ENCODE measurements around the gene PDLIM5.

The PDLIM5 gene

GRCh38 chr4:94430406-94430805 is 21.3 kb upstream of the PDLIM5 start:
- no peak for DNase-seq

DNA sequence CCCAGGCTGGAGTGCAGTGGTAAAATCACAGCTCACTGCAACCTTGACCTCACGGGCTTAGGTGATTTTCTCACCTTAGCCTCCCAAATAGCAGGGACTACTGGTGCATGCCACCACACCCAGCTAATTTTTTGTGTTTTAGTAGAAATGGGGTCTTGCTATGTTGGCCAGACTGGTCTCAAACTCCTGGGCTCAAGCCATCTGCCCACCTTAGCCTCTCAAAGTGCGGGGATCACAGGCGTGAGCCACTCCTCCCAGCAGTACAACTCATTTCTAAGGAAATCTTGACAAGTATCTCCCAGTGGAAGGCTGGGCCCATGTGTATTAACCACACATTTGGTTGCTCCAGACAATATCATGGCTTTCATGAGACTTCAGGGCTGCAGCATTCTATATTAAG is 20.4 kb upstream of the PDLIM5 start:
- DNase-seq, result no peak

- DNase-seq, result no peak
Measured at GRCh38 chr4:94434505-94434904, 17.2 kb upstream of the PDLIM5 start.

GRCh38 chr4:94435874-94436273 is 15.9 kb upstream of the PDLIM5 start:
- DNase-seq, result no peak

DNA sequence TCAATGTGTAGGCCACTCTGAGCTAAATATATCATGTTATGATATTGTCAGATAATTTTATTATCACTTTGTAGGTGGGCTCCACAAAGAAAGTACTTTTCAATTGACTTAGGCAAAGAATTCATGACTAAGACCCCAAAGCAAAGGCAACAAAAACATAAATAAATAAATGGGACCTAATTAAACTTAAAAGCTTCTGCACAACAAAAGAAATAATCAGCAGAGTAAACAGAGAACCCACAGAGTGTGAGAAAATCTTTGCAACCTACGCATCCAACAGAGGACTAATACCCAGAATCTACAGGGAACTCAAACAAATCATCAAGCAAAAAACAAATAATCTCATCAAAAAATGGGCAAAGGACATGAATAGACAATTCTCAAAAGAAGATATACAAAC is 15.2 kb upstream of the PDLIM5 start:
- DNase-seq, result no peak

GRCh38 chr4:94439606-94440005 is 12.1 kb upstream of the PDLIM5 start:
- no peak for DNase-seq

DNA sequence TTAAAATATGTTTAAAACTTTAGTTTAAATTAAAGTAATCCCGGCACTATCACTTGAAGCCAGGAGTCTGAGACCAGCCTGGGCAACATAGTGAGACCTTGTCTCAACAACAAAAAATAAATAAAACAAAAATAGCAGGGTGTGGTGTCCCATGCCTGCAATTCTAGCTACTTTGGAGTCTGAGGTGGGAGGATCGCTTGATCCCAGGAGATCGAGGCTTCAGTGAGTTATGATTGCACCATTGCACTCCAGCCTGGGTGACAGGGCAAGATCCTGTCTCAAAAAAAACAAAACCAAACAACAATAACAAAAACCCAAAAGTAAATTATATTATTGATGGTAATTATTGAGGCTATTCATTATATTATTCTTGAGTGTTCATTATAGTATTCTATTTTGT is 9.9 kb upstream of the PDLIM5 start:
- no peak for DNase-seq

DNA sequence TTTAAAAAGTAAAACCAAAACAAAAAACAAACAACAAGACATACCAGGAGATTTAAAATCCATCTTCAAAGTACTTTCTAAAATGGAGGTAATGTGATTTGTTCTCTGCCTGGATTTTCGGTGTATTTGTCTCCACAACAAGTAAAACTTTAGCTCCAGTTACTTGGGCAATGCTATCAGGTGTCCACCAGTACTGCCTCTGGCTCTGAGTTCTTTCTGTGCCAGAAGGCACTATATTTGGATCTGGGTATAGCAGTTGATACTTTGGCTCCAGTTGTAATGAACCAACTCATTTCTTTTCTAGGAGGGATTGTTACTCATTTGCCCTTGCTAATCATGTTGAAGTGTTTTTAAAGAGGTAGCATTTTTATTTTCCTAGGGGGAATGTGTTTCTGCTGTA is 9.5 kb upstream of the PDLIM5 start:
- DNase-seq, result no peak

DNA sequence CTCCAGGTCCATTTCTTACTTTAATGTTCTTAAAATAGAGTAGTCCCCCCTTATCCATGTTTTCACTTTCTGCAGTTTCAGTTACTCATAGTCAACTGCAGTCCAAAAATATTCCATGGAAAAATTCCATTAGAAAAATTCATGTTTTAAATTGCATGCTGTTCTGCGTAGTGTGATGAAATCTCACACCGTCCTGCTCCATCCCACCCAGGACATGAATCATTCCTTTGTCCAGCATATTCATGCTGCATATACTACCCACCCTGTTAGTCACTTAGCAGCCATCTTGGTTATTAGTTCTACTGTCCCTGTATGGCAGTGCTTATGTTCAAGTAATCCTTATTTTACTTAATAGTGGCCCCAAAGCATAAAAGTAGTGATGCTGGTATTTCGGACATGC is 5.4 kb upstream of the PDLIM5 start:
- DNase-seq, result no peak

- DNase-seq, result no peak
Measured at GRCh38 chr4:94447754-94448411, 3.9 kb upstream of the PDLIM5 start.

- DNase-seq, result no peak
Measured at GRCh38 chr4:94448815-94449375, 2.8 kb upstream of the PDLIM5 start.

- DNase-seq, result no peak
Measured at GRCh38 chr4:94451051-94451694, 569 bp upstream of the PDLIM5 start.

- DNase-seq, result no peak
Measured at GRCh38 chr4:94452476-94453371, 982 bp downstream of the PDLIM5 start.

- DNase-seq, result no peak
Measured at GRCh38 chr4:94453391-94453963, 1.7 kb downstream of the PDLIM5 start.

DNA sequence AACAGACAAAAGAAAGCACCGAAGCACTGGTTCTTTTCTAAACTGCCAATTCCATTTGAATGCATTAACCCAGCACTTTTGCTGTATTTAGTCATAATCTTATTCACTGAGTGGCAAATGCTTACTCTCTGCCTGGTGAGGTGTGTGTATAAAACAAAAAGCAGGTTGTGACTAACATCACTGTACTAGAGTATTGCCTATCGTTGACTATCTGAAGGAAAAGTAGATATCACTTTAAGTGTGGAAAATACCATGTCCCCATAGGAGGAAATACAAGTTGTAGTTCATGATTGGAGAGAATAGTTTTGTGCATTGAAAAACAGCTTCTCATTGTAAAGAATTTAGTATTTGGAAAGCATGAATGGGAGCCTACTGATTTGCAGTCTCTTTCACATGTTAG is 2.7 kb downstream of the PDLIM5 start:
- no peak for DNase-seq

GRCh38 chr4:94455081-94455480 is 3.3 kb downstream of the PDLIM5 start:
- no peak for DNase-seq

- no peak for DNase-seq
Measured at GRCh38 chr4:94457692-94458106, 6.0 kb downstream of the PDLIM5 start.

DNA sequence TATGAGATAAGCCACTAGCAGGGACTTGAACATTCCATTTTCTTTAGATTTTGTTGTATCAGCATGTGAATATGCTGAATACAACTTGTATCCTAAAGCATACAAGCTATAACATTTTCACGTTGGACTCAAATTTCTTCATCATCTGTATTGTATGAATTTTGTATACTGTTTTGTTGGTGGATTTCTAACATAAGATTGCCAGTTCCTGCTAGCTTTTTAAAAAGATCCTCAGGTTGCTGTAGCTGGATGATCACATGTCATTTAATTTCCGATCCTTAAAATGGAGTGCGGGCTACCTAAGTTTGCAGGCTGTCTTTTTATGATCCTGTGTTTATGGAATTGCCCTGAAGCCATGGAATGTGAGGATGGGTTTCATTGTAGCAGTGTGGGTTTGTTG is 6.9 kb downstream of the PDLIM5 start:
- no peak for DNase-seq

DNA sequence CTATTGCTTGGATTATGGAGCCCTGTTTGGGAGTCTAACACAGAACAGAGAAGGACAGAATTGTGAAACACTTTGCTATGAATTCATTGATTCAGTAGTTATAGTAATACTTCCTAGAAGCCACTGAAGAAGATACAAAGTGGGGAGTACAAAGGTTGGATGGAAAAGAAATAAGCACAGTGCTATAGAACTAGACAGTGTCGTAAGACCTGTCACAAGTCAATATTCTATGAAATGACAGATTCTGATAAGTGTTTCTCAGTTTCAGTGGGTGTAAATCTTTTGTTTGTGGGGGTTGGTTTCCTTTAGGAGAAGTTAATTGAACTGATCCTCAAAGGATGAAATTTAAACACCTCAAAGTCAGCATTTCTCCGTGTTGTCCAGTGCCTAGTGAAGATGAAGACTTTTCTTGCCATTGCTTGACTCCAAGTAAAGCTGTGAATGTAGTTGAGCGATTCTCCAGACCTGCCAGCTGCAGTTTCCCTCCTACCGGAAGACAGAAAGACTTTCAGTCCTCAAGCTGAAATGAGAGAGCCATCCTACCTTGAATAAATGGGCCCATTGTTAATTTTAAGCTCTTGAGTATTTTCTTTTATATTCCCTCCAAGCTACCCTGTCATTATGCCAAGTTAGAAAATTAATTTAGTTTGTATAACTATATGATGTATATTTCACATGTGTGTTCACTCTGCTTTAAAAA is 7.9 kb downstream of the PDLIM5 start:
- DNase-seq, result no peak

DNA sequence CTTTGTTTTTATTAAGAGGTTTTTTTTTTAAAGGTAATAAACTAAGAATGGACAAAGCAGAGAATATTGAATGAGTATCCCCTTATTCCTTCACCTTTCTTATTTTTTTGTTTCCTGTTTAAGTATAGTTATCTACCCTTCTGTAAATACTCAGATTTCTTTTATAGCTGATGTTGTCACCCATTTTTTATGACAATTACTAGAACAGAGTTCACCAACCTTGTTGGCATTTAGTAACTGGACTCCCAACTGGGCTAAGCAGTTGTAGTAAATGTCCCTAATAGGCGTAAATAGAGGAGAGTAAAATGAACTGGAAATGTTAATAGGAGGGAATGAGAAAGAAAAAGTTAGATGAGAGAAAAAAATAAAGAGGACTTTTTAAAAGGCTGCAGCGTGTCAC is 9.8 kb downstream of the PDLIM5 start:
- no peak for DNase-seq

DNA sequence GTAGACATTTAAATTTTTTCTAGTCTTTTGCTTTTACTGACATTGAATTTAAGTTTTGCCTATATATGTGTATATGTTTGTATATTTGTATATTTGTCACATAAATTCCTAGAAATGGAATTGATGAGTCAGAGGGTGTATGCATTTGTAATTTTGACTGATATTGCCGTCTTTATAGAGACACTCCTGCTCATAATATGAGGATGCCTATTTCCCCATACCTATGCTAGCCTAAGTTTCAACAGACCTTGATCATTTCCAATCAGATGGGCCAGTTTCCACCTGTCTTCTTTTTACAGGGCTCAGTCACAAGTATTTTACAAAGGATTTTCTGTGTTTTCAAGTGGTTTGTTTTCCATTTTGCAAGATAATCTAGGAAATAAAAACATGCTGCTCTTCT is 10.8 kb downstream of the PDLIM5 start:
- DNase-seq, result no peak

- DNase-seq, result no peak
Measured at GRCh38 chr4:94463771-94464170, 12.0 kb downstream of the PDLIM5 start.

DNA sequence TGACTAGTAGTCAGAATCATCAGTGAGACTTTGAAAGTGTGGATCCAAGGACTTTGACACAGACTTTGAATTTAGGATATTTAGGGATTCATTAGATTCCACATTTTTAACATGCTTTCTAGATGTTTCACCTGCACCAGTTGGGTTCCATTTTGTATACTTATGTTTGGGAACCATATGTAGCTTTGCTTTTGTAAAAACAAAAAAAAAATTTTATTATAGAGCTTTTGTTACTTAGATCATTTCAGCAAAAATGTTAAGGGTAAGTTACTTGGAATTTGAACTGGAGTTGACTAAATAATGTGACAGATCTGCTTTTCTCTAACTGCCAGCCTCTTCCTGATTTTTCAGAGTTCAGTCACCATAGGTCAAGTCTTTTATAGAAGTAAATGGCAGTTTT is 14.6 kb downstream of the PDLIM5 start:
- no peak for DNase-seq

All from NCI-H1417 treated with DMSO at 0.1 percent for 48 hours (cell line).